Activated T-cell treated with anti-CD3 and anti-CD28 coated beads, Interleukin-2, amount 50 U/mL, for 24 hours (primary cell): ENCODE results near the gene AMBP.

Source experiments
- DNase-seq: peaks from one replicate; pipeline ENCODE4 v3.0.0-alpha.2; 2020
- H3K27ac Mint-ChIP-seq: 2 replicates; pipeline ENCODE4 v1.8.0; 2020; ENCODE audit warnings: mild to moderate bottlenecking, mixed read lengths
- H3K27me3 Mint-ChIP-seq: 2 replicates; pipeline ENCODE4 v1.8.0; 2020; ENCODE audit warnings: mixed read lengths
- H3K36me3 Mint-ChIP-seq: 2 replicates; pipeline ENCODE4 v1.8.0; 2020; ENCODE audit warnings: low read depth, mixed read lengths
- H3K4me1 Mint-ChIP-seq: 2 replicates; pipeline ENCODE4 v1.8.0; 2020; ENCODE audit warnings: low read depth, mixed read lengths
- H3K4me3 Mint-ChIP-seq: 2 replicates; pipeline ENCODE4 v1.8.0; 2020; ENCODE audit warnings: mild to moderate bottlenecking, moderate library complexity, mixed read lengths
- H3K9me3 Mint-ChIP-seq: 2 replicates; pipeline ENCODE4 v1.8.0; 2020; ENCODE audit warnings: mixed read lengths

The AMBP gene

DNA sequence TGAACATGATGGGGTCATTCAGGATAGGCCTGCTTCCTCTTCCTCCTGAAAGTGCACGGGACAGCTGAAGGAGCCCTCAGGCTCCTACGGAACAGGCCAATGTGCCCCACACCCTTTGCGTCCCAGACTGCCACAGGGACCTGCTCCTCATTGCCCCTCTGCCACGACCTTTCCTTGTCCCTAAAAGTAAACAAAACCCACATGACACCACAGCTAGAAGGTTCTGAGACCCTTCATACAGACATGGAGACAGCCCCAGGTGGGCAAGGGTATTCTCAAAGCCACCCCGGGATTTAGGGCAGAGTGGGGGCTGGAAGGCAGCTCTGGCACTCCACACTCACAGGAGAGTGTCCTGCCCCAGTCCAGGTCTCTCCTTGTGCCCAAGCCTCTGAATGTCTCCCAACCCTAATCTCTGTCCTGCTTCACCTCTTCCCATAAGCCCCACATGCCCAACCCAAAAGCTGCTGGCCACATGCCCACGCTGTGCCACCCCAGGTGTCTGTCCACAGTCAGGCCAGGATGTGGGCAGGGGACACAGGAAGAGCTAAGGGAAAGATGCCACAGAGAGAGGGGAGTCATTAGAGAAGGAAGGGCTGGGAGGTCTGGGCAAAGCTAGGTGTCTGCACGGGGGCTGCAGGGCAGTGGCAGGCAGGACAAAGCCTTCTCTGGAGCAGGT is 800 bp downstream of the AMBP start:
- H3K27ac Mint-ChIP-seq: no peak overlapping the region
- H3K9me3 Mint-ChIP-seq: no peaks in the 10 kb centered on the region
- peaks cover 2% of the 10 kb centered on the region for H3K27me3 Mint-ChIP-seq
- no peak for DNase-seq
- no peaks in the 10 kb centered on the region for H3K4me1 Mint-ChIP-seq
- H3K36me3 Mint-ChIP-seq: no peaks in the 10 kb centered on the region
- no peak overlapping the region for H3K4me3 Mint-ChIP-seq

- no peaks in the 10 kb centered on the region for H3K9me3 Mint-ChIP-seq
- no peaks in the 10 kb centered on the region for H3K36me3 Mint-ChIP-seq
- no peak for DNase-seq
- no peaks in the 10 kb centered on the region for H3K4me1 Mint-ChIP-seq
- peaks cover 2% of the 10 kb centered on the region for H3K27me3 Mint-ChIP-seq
- no peak overlapping the region for H3K4me3 Mint-ChIP-seq
- H3K27ac Mint-ChIP-seq: no peak overlapping the region
Observed at GRCh38 chr9:114076237-114077161, 1.6 kb downstream of the AMBP start.

DNA sequence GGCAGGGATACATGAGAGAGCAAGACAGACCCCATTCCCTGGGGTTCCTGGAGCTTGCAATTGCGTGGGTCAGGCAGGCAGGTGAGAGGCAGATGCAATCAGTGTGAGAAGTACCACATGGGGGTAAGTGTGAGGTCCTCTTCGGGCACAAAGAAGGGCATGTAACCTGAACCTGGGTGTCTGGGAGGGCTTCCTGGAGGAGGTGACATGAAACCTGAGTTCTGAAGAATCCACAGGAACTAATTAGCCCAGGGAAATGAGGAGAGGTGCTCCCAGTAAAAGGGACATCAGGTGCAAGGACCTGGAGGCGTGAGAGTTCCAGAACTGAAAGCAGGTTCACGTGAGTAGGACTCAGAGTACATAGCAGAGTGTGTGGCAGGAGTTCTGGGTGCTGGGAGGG is 2.5 kb downstream of the AMBP start:
- Mint-ChIP-seq H3K4me3 (no peak overlapping the region), H3K27me3 (peaks cover 2% of the 10 kb centered on the region), H3K9me3 (no peaks in the 10 kb centered on the region), H3K36me3 (no peaks in the 10 kb centered on the region), H3K4me1 (no peaks in the 10 kb centered on the region), H3K27ac (no peak overlapping the region)
- DNase-seq: no peak

- no peak overlapping the region for H3K27ac Mint-ChIP-seq
- H3K4me3 Mint-ChIP-seq: no peak overlapping the region
- DNase-seq: no peak
- H3K36me3 Mint-ChIP-seq: no peaks in the 10 kb centered on the region
- no peaks in the 10 kb centered on the region for H3K4me1 Mint-ChIP-seq
- H3K27me3 Mint-ChIP-seq: peaks cover 2% of the 10 kb centered on the region
- no peaks in the 10 kb centered on the region for H3K9me3 Mint-ChIP-seq
Observed at GRCh38 chr9:114072184-114073140, 5.6 kb downstream of the AMBP start.

- H3K9me3 Mint-ChIP-seq: no peaks in the 10 kb centered on the region
- DNase-seq: no peak
Observed at GRCh38 chr9:114071197-114071795, 6.8 kb downstream of the AMBP start.

DNA sequence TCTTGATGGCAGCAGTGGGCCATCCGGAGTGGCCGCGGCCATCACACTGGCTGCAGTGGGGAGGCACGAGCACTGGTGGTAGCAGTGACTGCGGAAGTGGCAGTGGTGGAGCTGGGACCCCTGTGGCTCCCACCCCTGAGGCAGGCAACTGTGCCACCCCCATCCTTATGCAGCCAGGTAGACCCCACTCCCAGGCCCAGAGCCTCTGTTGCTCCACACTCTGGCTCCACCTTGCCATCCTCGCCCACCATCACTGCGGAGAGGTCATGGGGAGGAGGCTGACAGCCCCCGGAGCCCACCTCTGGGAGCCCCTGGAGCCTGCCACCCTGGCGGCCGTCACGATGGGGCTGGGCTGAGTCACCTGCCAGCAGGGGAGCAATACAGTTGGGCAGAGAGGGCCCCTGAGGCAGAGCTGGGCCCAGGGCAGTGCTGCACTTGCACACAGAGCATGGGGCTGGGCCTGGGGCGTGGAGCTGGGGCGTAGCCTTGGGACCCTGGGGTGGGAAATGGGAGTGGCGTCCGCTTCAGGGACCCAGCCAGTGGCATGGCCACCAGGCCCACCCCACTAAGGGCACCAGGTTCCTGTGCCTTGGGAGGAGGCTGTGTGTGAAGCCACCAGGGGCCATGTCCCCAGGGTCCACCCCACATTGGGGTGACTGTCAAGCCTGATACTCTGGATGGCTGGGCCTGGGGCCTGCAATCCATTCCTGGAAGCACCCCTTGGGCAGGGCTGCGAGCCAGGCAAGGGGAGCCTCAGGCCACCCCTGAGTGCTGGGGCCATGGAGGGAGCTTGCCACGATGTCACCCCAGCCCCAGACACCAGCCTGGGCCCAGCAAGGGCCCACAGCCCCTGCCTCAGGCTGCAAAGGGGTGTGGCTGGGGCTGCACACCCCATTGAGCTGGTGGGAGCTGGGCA is 7.7 kb downstream of the AMBP start:
- peak; percentile 8 for DNase-seq
- no peaks in the 10 kb centered on the region for H3K4me1 Mint-ChIP-seq
- H3K36me3 Mint-ChIP-seq: no peaks in the 10 kb centered on the region
- H3K9me3 Mint-ChIP-seq: no peaks in the 10 kb centered on the region
- no peaks in the 10 kb centered on the region for H3K27me3 Mint-ChIP-seq
- no peak overlapping the region for H3K4me3 Mint-ChIP-seq
- H3K27ac Mint-ChIP-seq: no peak overlapping the region

More at GRCh38 chr9:114071197-114071795, 6.8 kb downstream of the AMBP start:
- H3K36me3 Mint-ChIP-seq: no peaks in the 10 kb centered on the region
- H3K4me1 Mint-ChIP-seq: no peaks in the 10 kb centered on the region
- H3K27me3 Mint-ChIP-seq: no peaks in the 10 kb centered on the region
- H3K4me3 Mint-ChIP-seq: no peak overlapping the region
- H3K27ac Mint-ChIP-seq: no peak overlapping the region

DNA sequence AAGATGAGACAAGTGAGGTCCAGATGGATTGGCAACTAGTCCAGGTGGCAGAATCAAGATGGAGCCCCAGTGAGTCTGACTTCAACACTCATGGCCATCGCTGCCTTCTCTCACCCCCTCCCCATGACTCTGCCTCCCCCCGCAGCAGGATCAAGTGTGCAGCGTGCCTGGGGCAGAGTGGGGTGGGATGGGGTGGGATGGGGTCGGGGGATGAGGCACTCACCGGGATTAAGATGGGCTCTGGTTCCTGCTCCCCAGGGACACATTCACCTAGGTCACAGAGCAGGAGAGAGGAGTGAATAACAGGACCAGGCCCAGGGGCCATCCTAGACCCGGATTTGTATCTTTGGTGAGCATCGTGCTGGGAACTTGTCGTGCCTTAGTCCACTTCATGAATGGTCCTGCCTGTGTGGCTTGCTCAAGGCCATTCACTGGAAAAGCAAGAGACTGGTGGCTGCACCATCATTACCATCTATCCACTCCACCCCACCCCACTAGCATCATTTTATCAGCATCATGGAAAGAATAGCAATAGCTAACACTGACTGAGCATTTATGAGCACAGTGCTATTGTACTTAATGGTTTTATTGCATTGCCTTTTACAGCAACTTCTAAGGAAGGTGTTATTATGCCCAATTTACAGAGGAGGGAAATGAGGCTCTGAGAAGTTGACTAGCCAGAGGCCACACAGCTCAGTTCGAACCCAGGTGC is 8.5 kb downstream of the AMBP start:
- Mint-ChIP-seq H3K27ac (no peak overlapping the region), H3K4me1 (no peaks in the 10 kb centered on the region), H3K27me3 (peaks cover under 1% of the 10 kb centered on the region), H3K36me3 (no peaks in the 10 kb centered on the region), H3K9me3 (no peaks in the 10 kb centered on the region), H3K4me3 (no peak overlapping the region)
- peak; percentile 5 for DNase-seq

DNA sequence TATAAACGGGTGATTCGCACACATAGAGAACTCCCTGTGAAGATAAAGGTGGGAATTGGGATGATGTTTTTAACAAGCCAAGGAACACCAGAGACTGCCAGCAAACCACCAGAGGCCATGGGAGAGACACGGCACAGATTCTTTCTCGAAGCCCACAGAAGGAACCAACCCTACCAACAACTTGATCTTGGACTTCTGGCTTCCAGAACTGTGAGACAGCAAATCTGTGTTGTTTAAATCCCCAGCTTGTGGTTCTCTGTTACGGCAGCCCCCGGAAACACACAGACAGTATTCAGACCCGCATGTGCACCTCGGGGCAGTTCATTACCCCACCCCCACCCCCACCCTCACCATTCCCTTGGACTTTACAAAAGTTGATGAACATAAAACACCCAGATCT is 12.8 kb downstream of the AMBP start:
- H3K27me3 Mint-ChIP-seq: peaks cover 17% of the 10 kb centered on the region
- H3K36me3 Mint-ChIP-seq: no peaks in the 10 kb centered on the region
- H3K4me3 Mint-ChIP-seq: no peak overlapping the region
- DNase-seq: no peak
- H3K9me3 Mint-ChIP-seq: no peaks in the 10 kb centered on the region
- no peaks in the 10 kb centered on the region for H3K4me1 Mint-ChIP-seq
- H3K27ac Mint-ChIP-seq: no peak overlapping the region

- Mint-ChIP-seq H3K36me3 (no peaks in the 10 kb centered on the region), H3K27ac (no peak overlapping the region), H3K4me1 (no peaks in the 10 kb centered on the region), H3K27me3 (peaks cover 17% of the 10 kb centered on the region), H3K9me3 (no peaks in the 10 kb centered on the region), H3K4me3 (no peak overlapping the region)
- no peak for DNase-seq
Observed at GRCh38 chr9:114061830-114062474, 16.1 kb downstream of the AMBP start.

DNA sequence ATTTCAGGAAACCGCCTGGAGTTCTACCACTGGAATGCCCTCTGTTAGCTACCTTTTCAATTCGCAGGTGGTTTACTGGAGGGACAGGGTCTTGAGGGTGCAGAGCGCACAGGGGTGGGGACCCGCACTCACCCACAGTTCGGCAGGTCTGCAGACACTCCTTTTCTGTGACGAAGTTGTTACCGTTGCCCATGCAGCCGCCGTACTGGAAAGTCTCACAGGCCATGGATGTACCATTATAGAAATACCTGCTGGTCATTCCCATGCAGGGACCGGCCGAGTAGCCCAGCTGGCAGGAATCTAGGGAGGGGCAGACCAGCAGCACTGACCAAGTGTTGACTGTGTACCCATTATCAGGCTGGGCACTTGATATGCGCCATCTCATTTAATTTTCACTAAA is 16.8 kb downstream of the AMBP start:
- Mint-ChIP-seq H3K4me3 (no peak overlapping the region), H3K9me3 (no peaks in the 10 kb centered on the region), H3K27me3 (peaks cover 17% of the 10 kb centered on the region), H3K27ac (no peak overlapping the region), H3K4me1 (no peaks in the 10 kb centered on the region), H3K36me3 (no peaks in the 10 kb centered on the region)
- no peak for DNase-seq

DNA sequence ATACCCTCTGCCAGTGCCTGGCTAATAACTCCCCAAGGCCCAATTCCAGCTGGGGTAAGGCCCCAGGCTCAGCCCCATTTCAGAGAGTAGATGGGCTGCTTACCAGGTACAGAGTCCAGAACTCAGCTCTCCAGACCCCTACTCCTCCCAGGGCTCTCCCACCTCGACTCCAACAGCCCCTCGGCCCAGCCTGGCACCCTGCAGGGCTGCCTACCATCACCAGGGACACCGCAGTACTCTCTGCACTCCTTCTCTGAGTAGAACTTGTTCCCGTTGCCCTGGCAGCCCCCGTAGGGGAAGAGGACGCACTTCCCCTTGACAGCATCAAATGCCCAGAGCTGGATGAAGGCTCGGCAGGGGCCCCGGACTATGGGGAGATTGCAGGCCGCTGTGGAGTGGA is 17.4 kb downstream of the AMBP start:
- Mint-ChIP-seq H3K36me3 (no peaks in the 10 kb centered on the region), H3K4me3 (no peak overlapping the region), H3K27me3 (peaks cover 17% of the 10 kb centered on the region), H3K27ac (no peak overlapping the region), H3K9me3 (no peaks in the 10 kb centered on the region), H3K4me1 (no peaks in the 10 kb centered on the region)
- DNase-seq: no peak

DNA sequence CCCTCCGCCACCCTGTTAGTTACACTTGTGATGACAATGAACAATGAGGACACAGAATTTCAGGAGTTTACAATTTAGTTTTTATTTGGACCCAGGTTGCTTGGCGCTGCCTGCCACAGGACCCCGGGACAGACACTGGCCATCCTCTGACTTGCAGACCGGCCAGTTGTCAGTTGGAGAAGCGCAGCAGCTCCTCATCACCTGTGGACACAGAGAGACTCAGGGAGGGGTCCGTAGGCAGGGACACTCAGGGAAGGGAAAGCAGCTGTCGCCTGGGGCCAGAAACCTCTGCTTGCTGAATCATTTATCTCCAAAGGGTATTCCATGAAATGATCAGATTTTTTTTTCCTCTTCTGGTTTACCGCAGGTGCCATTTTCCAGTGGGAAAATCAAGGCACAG is 18.0 kb downstream of the AMBP start:
- Mint-ChIP-seq H3K36me3 (no peaks in the 10 kb centered on the region), H3K9me3 (no peaks in the 10 kb centered on the region), H3K27ac (no peak overlapping the region), H3K4me1 (no peaks in the 10 kb centered on the region), H3K4me3 (no peak overlapping the region), H3K27me3 (peaks cover 17% of the 10 kb centered on the region)
- no peak for DNase-seq
